Measurements from ENCODE around the gene SPPL2C.
"Not testable (repeated sequence)": the region's sequence is repeated elsewhere in the genome, so short reads cannot be mapped to it uniquely, and the experiment has no call there.

The SPPL2C gene

GRCh38 chr17:45849536-45849990, 4.9 kb downstream of the SPPL2C start:
- no peak for DNase-seq (ENCODE audit: low read depth in 2 of 3, low spot score in 1 of 3)

DNA sequence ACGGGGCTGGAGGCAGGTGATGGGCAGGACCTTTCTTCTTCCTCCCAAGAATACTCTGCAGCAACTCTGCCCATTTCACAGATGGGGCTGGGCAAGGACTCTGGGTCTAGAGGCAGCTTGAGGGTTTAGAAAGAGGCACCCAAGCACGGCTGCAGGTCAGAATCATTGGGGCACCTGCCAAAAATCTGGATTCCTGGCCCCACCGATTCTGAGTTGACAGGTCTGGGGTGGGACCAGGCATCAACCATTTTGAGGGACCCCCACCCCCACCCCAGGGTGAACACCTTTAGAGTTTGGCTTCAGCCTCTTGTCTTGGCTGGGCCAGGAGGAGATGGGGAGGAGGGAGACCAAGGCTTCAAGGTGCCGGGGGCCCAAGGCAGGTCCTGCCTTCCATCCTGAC, 5.3 kb downstream of the SPPL2C start:
- no peak for DNase-seq (ENCODE audit: low read depth in 2 of 3, low spot score in 1 of 3)

- DNase-seq (ENCODE audit: low read depth in 2 of 3, low spot score in 1 of 3) = no peak
Measured at GRCh38 chr17:45850468-45850867, 5.8 kb downstream of the SPPL2C start.

DNA sequence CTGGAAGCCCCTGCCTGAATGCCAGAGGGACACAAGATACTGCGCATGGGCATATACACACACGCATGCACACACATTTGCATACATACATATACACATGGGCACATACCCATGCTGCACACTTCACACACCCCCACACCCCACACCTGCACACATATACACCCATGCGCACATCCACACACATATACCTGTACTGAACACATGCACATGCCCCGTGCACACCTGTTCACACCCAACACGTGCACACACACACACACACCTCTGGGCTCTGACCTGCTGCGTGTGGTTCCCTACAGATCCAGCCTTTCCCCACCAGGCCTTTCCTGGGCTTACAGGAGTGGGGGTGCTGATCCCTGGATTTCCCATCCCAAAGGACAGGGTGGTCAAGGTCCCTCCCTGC, 6.3 kb downstream of the SPPL2C start:
- no peak for DNase-seq (ENCODE audit: low read depth in 2 of 3, low spot score in 1 of 3)

- no peak for DNase-seq (ENCODE audit: low read depth in 2 of 3, low spot score in 1 of 3)
Measured at GRCh38 chr17:45851464-45851863, 6.8 kb downstream of the SPPL2C start.

DNA sequence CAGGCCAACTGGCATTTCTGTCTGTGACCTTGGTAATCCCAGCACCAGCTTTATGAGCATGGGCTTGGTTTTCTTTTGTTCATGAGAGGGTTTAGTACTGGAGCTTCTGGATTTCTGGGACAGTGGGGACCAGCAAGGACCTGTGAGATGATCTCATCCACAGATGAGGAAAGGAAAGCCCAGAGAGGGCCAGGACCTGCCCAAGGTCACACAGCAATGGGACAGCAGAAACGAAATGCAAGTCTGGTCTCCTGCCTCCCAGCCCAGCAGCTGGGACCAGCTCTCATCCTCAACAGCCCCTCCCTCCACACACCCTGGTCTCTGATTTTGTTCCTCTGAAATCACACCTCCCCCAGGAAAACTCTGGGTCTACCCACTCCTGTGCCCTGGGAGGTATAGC, 7.2 kb downstream of the SPPL2C start:
- DNase-seq (ENCODE audit: low read depth in 2 of 3, low spot score in 1 of 3) = no peak

GRCh38 chr17:45852535-45853297, 8.0 kb downstream of the SPPL2C start:
- DNase-seq (ENCODE audit: low read depth in 2 of 3, low spot score in 1 of 3) = peak; percentile 32 to 68 (median 52)

DNA sequence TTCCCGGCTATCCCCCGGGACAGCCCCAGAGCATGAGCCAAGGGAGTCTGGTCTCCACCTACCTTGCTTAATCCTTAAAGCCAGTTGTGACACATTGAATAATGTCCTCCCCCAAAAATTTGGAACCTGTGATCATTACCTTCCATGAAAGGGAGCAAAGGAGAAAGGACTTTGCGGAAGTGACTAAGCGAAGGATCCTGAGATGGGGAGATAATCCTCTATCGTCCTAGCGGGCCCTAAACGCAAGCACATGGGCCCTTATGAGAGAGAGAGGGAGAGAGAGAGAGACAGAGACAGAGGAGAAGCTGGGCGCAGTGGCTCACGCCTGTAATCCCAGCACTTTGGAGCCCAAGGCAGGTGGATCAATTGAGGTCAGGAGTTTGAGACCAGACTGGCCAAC, 9.5 kb downstream of the SPPL2C start:
- no peak for DNase-seq (ENCODE audit: low read depth in 2 of 3, low spot score in 1 of 3)

DNA sequence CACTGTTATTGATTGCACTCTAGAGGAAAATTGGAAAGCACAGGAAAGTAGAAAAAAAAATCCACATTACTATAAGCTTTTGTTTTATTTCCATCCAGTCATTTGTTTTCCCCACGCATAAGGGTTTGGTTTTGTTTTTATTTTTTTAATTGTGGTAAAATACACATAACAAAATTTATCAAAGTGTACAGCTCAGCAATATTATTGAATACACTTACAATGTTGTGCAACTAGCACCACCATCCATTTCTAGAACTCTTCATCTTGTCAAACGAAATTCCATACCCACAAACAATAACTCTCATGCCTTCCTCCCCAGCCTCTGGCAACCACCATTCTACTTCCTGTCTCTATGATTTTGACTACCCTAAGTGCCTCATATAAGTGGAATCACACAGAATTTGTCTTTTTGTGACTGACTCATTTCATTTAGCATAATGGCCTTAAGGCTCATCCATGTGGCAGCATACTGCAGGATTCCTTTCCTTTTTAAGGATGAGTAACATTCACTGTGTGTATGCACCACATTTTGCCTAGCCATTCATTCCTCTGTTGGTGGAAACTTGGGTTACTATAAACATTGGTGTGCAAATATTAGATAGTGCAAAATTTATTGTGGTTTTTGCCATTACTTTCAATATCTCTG, 11.1 kb downstream of the SPPL2C start:
- no peak for DNase-seq (ENCODE audit: low read depth in 2 of 3, low spot score in 1 of 3)

DNA sequence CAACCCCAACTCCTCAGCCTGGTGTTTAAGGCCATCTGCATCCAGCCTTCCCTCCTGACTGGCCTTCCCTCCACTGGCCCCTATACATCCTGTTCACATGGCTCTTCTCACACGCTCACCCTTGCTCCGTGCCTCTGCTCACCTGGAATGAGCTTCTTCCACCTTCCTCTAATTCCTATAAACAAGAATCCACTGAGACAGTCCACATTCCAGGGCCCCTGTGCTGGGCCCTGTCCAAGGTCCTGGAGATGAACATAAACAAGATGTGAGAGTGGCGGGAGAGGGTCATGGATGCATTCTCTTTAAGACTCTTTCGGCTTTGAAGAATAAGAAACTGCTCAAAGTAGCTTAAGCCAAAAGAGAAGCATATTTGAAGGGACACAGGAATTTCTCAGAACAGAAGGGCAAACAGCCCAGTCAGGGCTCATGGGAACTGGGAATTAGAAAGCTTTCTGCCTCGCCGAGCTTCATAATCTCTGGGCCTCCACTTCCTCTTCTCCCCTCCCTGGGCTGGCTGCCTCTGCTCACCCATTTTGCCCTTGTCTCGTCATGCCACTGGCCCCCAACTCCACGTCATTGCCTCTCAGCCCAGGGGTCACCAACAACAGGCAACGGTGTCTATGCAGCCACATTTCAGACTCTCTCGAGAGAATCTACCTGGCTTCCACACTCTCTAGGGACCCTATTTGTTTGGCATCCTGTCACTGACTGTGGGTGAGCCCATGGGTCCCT, 13.5 kb downstream of the SPPL2C start:
- DNase-seq (ENCODE audit: low read depth in 2 of 3, low spot score in 1 of 3) = no peak

DNA sequence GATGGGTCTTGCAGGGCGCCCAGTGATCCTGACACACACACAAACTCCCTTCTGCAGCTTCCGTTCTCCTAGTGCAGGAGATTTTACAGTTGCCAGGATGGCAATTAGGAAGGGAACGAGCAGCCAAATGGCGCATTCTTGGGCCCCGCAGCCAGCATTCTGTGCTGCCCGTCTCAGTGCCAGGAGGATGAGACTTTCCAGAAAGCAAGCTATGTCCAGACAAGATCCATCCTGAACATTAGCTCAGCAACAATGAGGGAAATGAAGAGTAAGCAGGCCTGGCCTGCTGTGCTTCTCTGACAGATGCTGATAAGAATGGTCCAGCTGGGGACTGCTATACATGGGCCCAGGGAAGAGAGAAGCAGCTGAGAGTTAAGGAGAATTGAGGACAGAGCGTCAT, 16.5 kb downstream of the SPPL2C start:
- DNase-seq (ENCODE audit: low read depth in 2 of 3, low spot score in 1 of 3) = no peak

DNA sequence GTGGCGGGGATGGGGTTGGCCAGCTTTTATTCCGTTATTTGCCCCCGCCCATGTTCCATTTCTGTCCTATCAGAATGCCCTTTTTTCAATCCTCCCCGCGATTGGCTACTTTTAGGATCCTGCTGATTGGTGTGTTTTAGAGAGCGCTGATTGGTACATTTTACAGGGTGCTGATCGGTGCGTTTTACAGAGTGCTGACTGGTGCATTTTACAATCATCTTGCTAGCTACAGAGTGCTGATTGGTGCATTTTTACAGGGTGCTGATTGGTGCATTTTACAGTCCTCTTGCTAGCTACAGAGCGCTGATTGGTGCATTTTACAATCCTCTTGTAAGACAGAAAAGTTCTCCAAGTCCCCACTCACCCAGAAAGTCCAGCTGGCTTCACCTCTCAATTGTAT, 17.4 kb downstream of the SPPL2C start:
- not testable (repeated sequence) for DNase-seq (ENCODE audit: low read depth in 2 of 3, low spot score in 1 of 3)

- DNase-seq (ENCODE audit: low read depth in 2 of 3, low spot score in 1 of 3) = no peak
Measured at GRCh38 chr17:45863857-45864654, 19.4 kb downstream of the SPPL2C start.

DNA sequence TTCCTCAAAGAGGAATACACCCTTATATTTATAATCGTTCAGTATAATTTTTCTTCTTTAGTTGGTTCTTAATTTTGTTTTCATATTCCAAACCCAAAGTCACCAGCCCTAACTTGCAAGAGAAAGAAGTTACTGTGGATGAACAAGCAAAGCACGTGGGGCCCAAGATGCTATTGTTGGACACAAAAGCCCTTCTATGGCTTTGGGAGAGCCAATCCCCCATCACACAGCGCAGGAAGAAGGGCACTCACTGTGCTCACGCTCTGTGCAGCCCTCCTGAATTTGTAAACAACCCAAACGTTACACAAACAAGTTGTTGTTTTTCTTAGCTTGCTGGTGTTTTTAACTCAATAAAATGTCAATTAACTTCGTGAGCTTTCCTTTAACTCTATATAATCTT, 22.5 kb downstream of the SPPL2C start:
- DNase-seq (ENCODE audit: low read depth in 2 of 3, low spot score in 1 of 3) = no peak

GRCh38 chr17:45867702-45868101, 23.0 kb downstream of the SPPL2C start:
- DNase-seq (ENCODE audit: low read depth in 2 of 3, low spot score in 1 of 3) = no peak

DNA sequence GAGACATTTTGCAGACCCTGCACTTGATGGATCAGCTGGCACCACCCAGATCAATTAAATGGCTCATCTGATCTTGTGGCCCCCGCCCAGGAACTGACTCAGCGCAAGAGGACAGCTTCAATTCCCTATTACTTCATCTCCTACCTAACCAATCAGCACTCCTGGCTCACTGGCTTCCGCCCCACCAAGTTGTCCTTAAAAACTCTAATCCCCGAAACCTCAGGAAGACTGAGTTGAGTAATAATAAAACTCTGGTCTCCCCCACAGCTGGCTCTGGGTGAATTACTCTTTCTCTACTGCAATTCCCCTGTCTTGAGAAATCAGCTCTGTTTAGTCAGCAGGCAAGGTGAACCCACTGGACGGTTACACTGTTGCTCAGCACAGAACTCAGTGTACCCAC, 23.6 kb downstream of the SPPL2C start:
- no peak for DNase-seq (ENCODE audit: low read depth in 2 of 3, low spot score in 1 of 3)

- DNase-seq (ENCODE audit: low read depth in 2 of 3, low spot score in 1 of 3) = no peak
Measured at GRCh38 chr17:45869676-45870341, 25.1 kb downstream of the SPPL2C start.

- no peak for DNase-seq (ENCODE audit: low read depth in 2 of 3, low spot score in 1 of 3)
Measured at GRCh38 chr17:45870342-45870974, 25.8 kb downstream of the SPPL2C start.

DNA sequence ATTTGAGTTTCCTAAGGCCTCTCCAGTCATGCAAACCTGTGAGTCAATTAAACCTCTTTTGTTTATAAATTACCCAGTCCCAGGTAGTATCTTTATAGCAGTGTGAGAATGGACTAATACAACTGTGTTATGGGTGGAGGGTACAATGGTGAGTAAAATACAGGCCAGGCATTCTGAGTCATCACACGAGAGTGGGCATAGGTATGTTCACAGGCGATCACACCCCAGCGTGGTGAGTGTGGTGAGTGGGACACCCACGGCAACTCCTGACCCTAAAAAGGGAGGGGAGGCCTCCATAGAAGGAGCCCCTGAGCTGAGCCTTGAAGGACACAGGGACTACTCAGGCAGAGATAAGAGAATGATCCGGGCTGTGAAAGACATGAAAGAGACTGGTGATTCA, 27.0 kb downstream of the SPPL2C start:
- DNase-seq (ENCODE audit: low read depth in 2 of 3, low spot score in 1 of 3) = no peak

GRCh38 chr17:45873728-45874127, 29.0 kb downstream of the SPPL2C start:
- peak in 1 of 3 donors; percentile 15 for DNase-seq (ENCODE audit: low read depth in 2 of 3, low spot score in 1 of 3)

Measured in stimulated activated CD4-positive, alpha-beta T cell treated with anti-CD3 and anti-CD28 coated beads, Interleukin-12 subunit alpha, Interleukin-12 subunit beta, amount 100 ng/mL, for 48 hours (primary cell).